ENCODE measurements around the gene KCTD2. TPM values are rescaled to one million over a fixed set of nuclear protein-coding genes. Genes with fewer than 3 reads are reported as not detected.
A peak's percentile ranks its signal among the peaks of the same experiment; 100 is the strongest.

KCTD2 gene
- total and polyA plus RNA-seq, 2 of the 13 experiments (the other 11 are each of a cell fraction or from before 2014, with no cell fraction given), result 28.3 to 32.6 TPM

DNA sequence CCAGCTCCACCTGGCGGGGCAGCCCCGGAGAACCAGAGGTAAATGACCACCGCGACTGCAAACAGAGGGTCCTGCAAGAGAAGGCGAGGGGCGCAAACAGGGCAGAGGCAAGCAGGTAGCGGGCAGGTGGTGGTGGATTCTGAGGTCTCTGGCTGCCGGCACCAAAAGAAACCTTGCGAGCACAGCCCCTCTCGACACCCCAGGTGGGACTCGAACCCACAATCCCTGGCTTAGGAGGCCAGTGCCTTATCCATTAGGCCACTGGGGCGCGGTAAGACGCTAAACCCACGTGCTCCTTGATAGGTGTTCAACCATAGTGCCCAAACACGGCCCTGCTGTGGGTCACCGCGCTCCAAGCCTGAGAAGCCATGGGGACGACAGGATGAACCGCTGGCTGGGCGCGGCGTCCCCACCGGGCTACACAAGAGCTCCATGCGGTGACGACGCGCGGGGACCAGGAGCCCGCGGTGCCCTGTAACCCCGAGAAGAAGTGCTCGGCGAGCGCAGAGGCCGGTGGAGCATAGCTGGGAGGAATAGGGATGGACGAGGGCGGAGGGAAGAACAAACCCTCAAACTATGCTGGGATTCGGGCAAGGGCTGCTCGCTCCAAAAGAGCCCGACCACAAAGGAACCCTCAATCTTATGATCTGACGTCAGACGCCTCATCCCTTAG, 12.7 kb upstream of the KCTD2 start (continued):
- TF ChIP-seq, protein P1, sequence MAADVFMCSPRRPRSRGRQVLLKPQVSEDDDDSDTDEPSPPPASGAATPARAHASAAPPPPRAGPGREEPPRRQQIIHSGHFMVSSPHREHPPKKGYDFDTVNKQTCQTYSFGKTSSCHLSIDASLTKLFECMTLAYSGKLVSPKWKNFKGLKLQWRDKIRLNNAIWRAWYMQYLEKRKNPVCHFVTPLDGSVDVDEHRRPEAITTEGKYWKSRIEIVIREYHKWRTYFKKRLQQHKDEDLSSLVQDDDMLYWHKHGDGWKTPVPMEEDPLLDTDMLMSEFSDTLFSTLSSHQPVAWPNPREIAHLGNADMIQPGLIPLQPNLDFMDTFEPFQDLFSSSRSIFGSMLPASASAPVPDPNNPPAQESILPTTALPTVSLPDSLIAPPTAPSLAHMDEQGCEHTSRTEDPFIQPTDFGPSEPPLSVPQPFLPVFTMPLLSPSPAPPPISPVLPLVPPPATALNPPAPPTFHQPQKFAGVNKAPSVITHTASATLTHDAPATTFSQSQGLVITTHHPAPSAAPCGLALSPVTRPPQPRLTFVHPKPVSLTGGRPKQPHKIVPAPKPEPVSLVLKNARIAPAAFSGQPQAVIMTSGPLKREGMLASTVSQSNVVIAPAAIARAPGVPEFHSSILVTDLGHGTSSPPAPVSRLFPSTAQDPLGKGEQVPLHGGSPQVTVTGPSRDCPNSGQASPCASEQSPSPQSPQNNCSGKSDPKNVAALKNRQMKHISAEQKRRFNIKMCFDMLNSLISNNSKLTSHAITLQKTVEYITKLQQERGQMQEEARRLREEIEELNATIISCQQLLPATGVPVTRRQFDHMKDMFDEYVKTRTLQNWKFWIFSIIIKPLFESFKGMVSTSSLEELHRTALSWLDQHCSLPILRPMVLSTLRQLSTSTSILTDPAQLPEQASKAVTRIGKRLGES (CRISPR knock-in tag; IDR thresholded peaks at IDR 0.05; ENCODE audit: borderline replicate concordance), result no peak
- TF ChIP-seq, protein P2, sequence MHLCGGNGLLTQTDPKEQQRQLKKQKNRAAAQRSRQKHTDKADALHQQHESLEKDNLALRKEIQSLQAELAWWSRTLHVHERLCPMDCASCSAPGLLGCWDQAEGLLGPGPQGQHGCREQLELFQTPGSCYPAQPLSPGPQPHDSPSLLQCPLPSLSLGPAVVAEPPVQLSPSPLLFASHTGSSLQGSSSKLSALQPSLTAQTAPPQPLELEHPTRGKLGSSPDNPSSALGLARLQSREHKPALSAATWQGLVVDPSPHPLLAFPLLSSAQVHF (CRISPR knock-in tag; IDR thresholded peaks at IDR 0.05), result 0 out of 2 replicates have a peak, but pooled peaks have one; percentile 18
- TF ChIP-seq, protein P3, sequence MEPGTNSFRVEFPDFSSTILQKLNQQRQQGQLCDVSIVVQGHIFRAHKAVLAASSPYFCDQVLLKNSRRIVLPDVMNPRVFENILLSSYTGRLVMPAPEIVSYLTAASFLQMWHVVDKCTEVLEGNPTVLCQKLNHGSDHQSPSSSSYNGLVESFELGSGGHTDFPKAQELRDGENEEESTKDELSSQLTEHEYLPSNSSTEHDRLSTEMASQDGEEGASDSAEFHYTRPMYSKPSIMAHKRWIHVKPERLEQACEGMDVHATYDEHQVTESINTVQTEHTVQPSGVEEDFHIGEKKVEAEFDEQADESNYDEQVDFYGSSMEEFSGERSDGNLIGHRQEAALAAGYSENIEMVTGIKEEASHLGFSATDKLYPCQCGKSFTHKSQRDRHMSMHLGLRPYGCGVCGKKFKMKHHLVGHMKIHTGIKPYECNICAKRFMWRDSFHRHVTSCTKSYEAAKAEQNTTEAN (CRISPR knock-in tag; conservative IDR thresholded peaks at IDR 0.05), result peak; percentile 61; the same call in 1 of the 2 replicates
- TF ChIP-seq CBX2 (IDR thresholded peaks at IDR 0.05; ENCODE audit: low read depth, low read length), result no peak
- TF ChIP-seq CBX2 (CRISPR knock-in tag; IDR thresholded peaks at IDR 0.05; ENCODE audit: low read depth), result no peak
- TF ChIP-seq GABPB1 (CRISPR knock-in tag; IDR thresholded peaks at IDR 0.05), result peak; percentile 72
- TF ChIP-seq ZNF639 (CRISPR knock-in tag; conservative IDR thresholded peaks at IDR 0.05), result no peak; the same call in 1 of the 2 replicates
- TF ChIP-seq, protein P4, sequence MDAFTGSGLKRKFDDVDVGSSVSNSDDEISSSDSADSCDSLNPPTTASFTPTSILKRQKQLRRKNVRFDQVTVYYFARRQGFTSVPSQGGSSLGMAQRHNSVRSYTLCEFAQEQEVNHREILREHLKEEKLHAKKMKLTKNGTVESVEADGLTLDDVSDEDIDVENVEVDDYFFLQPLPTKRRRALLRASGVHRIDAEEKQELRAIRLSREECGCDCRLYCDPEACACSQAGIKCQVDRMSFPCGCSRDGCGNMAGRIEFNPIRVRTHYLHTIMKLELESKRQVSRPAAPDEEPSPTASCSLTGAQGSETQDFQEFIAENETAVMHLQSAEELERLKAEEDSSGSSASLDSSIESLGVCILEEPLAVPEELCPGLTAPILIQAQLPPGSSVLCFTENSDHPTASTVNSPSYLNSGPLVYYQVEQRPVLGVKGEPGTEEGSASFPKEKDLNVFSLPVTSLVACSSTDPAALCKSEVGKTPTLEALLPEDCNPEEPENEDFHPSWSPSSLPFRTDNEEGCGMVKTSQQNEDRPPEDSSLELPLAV (CRISPR knock-in tag; conservative IDR thresholded peaks at IDR 0.05; ENCODE audit: low read depth), result no peak
- TF ChIP-seq, protein P5, sequence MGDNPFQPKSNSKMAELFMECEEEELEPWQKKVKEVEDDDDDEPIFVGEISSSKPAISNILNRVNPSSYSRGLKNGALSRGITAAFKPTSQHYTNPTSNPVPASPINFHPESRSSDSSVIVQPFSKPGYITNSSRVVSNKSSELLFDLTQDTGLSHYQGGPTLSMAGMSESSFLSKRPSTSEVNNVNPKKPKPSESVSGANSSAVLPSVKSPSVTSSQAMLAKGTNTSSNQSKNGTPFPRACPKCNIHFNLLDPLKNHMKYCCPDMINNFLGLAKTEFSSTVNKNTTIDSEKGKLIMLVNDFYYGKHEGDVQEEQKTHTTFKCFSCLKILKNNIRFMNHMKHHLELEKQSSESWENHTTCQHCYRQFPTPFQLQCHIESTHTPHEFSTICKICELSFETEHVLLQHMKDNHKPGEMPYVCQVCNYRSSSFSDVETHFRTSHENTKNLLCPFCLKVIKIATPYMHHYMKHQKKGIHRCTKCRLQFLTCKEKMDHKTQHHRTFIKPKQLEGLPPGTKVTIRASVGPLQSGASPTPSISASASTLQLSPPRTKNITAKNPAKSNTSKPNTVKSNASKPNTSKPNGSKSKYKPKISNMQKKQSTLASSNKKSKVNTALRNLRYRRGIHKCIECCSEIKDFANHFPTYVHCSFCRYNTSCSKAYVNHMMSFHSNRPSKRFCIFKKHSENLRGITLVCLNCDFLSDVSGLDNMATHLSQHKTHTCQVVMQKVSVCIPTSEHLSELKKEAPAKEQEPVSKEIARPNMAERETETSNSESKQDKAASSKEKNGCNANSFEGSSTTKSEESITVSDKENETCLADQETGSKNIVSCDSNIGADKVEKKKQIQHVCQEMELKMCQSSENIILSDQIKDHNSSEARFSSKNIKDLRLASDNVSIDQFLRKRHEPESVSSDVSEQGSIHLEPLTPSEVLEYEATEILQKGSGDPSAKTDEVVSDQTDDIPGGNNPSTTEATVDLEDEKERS (CRISPR knock-in tag; IDR thresholded peaks at IDR 0.05), result no peak
- no peak for TF ChIP-seq MBNL3 (CRISPR knock-in tag; conservative IDR thresholded peaks at IDR 0.05)
- peak; percentile 99; the same call in 1 of the 2 replicates for TF ChIP-seq SSRP1 (CRISPR knock-in tag; IDR thresholded peaks at IDR 0.05)
- peak; percentile 71 for TF ChIP-seq ZNF777 (CRISPR knock-in tag; IDR thresholded peaks at IDR 0.05)
- TF ChIP-seq PLRG1 (conservative IDR thresholded peaks at IDR 0.05), result no peak
- peak; percentile 6; the same call in 1 of the 2 replicates for TF ChIP-seq ZNF740 (CRISPR knock-in tag; IDR thresholded peaks at IDR 0.05)
- no peak for TF ChIP-seq ZFP36 (IDR thresholded peaks at IDR 0.05; ENCODE audit: borderline replicate concordance, low read depth, low read length, partially characterized antibody)
- TF ChIP-seq ZNF772 (CRISPR knock-in tag; IDR thresholded peaks at IDR 0.05), result peak; percentile 66; the same call in 1 of the 2 replicates
- TF ChIP-seq PTBP1 (IDR thresholded peaks at IDR 0.05; ENCODE audit: low read depth, low read length, poor library complexity, severe bottlenecking), result no peak

Data from HepG2 (cell line).